Choroid plexus epithelial cell (primary cell): ENCODE data around the gene AMTN.

Source experiments
- DNase-seq: peaks from one replicate; pipeline ENCODE4 v3.0.0-alpha.2; 2010; ENCODE audit warnings: low read depth
- H3K4me3 ChIP-seq: 2 replicates; pipeline ENCODE4 v1.5.1; 2011; ENCODE audit warnings: low read depth, mild to moderate bottlenecking, control low read depth, low read length, moderate library complexity
- CTCF ChIP-seq: conservative IDR thresholded peaks from 2 replicates; pipeline ENCODE4 v1.5.1; 2011; ENCODE audit warnings: low read depth, mild to moderate bottlenecking, control low read depth, inconsistent platforms, low read length, moderate library complexity

AMTN gene

GRCh38 chr4:70577220-70577927 is 59.0 kb downstream of the AMTN start:
- no peak for TF ChIP-seq CTCF
- no peak overlapping the region for H3K4me3 ChIP-seq
- DNase-seq: no peak

GRCh38 chr4:70581980-70582379 is 63.6 kb downstream of the AMTN start:
- no peak for DNase-seq
- TF ChIP-seq CTCF: no peak

More at GRCh38 chr4:70581980-70582379, 63.6 kb downstream of the AMTN start:
- no peak overlapping the region for H3K4me3 ChIP-seq
